HG03442 (cell line): ENCODE data around the gene PTPRCAP.
"Not testable (repeated sequence)": the region's sequence is repeated elsewhere in the genome, so short reads cannot be mapped to it uniquely, and the experiment has no call there.

Experiments
- ATAC-seq: cut with Tn5 transposase; IDR thresholded peaks from one replicate; pipeline ENCODE4 v1.9.1; 2021; ENCODE audit warnings: mild to moderate bottlenecking, moderate library complexity; ENCODE audit not compliant: unreplicated experiment

Gene PTPRCAP

GRCh38 chr11:67410984-67411784 lies 26.3 kb downstream of the PTPRCAP start:
- no peak for ATAC-seq

- no peak for ATAC-seq
Measured at GRCh38 chr11:67410369-67410831, 27.1 kb downstream of the PTPRCAP start.

GRCh38 chr11:67409781-67410368 lies 27.6 kb downstream of the PTPRCAP start:
- ATAC-seq: no peak

- no peak for ATAC-seq
Measured at GRCh38 chr11:67409261-67409666, 28.2 kb downstream of the PTPRCAP start.

GRCh38 chr11:67408437-67409200 lies 28.9 kb downstream of the PTPRCAP start:
- no peak for ATAC-seq

GRCh38 chr11:67407688-67408163 lies 29.8 kb downstream of the PTPRCAP start:
- ATAC-seq: no peak

GRCh38 chr11:67406969-67407687 lies 30.4 kb downstream of the PTPRCAP start:
- ATAC-seq: no peak

GRCh38 chr11:67406420-67406968 lies 31.0 kb downstream of the PTPRCAP start:
- ATAC-seq: no peak

GRCh38 chr11:67405688-67406339 lies 31.7 kb downstream of the PTPRCAP start:
- ATAC-seq: no peak

- no peak for ATAC-seq
Measured at GRCh38 chr11:67405196-67405567, 32.3 kb downstream of the PTPRCAP start.

GRCh38 chr11:67404515-67405195 lies 32.8 kb downstream of the PTPRCAP start:
- ATAC-seq: no peak

- ATAC-seq: not testable (repeated sequence)
Measured at GRCh38 chr11:67403085-67403484, 34.4 kb downstream of the PTPRCAP start.

- ATAC-seq: not testable (repeated sequence)
Measured at GRCh38 chr11:67402192-67402839, 35.2 kb downstream of the PTPRCAP start.

GRCh38 chr11:67401495-67402191 lies 35.8 kb downstream of the PTPRCAP start, which contains the start of gene PPP1CA:
PPP1CA (minus strand) TSS chr11:67401858; CDS start chr11:67401782, 76 bp downstream.
- peak; percentile 64 for ATAC-seq

GRCh38 chr11:67400942-67401494 lies 36.5 kb downstream of the PTPRCAP start:
- peak; percentile 12 for ATAC-seq

- ATAC-seq: no peak
Measured at GRCh38 chr11:67400251-67400941, 37.1 kb downstream of the PTPRCAP start.
